Stimulated activated CD4-positive, alpha-beta T cell treated with anti-CD3 and anti-CD28 coated beads, Interleukin-2, amount 100 ng/mL, for 48 hours (primary cell): ENCODE data around the gene ZSCAN32.

Experiments
- DNase-seq, 2 donors: peaks; one replicate each; pipeline ENCODE4 v3.0.0-alpha.2; 2020

ZSCAN32 gene

GRCh38 chr16:3400779-3401688 is at the start of gene ZSCAN32, which contains the start of gene ZNF174:
Gene ZSCAN32, minus strand, starts transcription at chr16:3401004. Its CDS starts 3,447 bp downstream, at chr16:3397557.
Gene ZNF174, plus strand, starts transcription at chr16:3401215. Its CDS starts 790 bp downstream, at chr16:3402005.
- peak; percentile 98 for DNase-seq

- DNase-seq = peak; percentile 15 to 27
Observed at GRCh38 chr16:3444032-3444388, 43.2 kb upstream of the ZSCAN32 start.

- peak; percentile 60 to 68 for DNase-seq
Observed at GRCh38 chr16:3443108-3444031, 42.6 kb upstream of the ZSCAN32 start, which contains the start of the genes NAA60 and ZNF597. Gene NAA60, plus strand, starts transcription at chr16:3443680. Its CDS starts 32,548 bp downstream, at chr16:3476228. Gene ZNF597, minus strand, starts transcription at chr16:3443504. Its CDS starts 351 bp downstream, at chr16:3443153.

- no peak for DNase-seq
Observed at GRCh38 chr16:3439637-3440036, 38.8 kb upstream of the ZSCAN32 start.

GRCh38 chr16:3434373-3434772 is 33.6 kb upstream of the ZSCAN32 start:
- no peak for DNase-seq

GRCh38 chr16:3431779-3432219 is 31.0 kb upstream of the ZSCAN32 start:
- peak; percentile 46 to 54 for DNase-seq

- no peak for DNase-seq
Observed at GRCh38 chr16:3413730-3414379, 13.1 kb upstream of the ZSCAN32 start.

GRCh38 chr16:3408561-3409197 is 7.9 kb upstream of the ZSCAN32 start:
- DNase-seq = no peak

GRCh38 chr16:3401719-3402397 is 1.1 kb upstream of the ZSCAN32 start:
- DNase-seq = no peak

GRCh38 chr16:3400446-3400778 is 392 bp downstream of the ZSCAN32 start:
- no peak for DNase-seq

- DNase-seq = no peak
Observed at GRCh38 chr16:3389663-3390338, 11.0 kb downstream of the ZSCAN32 start.

- no peak for DNase-seq
Observed at GRCh38 chr16:3388325-3388724, 12.5 kb downstream of the ZSCAN32 start.

- no peak for DNase-seq
Observed at GRCh38 chr16:3383045-3383448, 17.8 kb downstream of the ZSCAN32 start.

GRCh38 chr16:3377917-3378316 is 22.9 kb downstream of the ZSCAN32 start:
- DNase-seq = no peak

GRCh38 chr16:3375680-3376079 is 25.1 kb downstream of the ZSCAN32 start:
- DNase-seq = no peak

GRCh38 chr16:3369073-3369472 is 31.7 kb downstream of the ZSCAN32 start:
- no peak for DNase-seq

GRCh38 chr16:3364774-3365427 is 35.9 kb downstream of the ZSCAN32 start:
- DNase-seq = peak; percentile 71 to 73

GRCh38 chr16:3363793-3364192 is 37.0 kb downstream of the ZSCAN32 start:
- DNase-seq = no peak

- no peak for DNase-seq
Observed at GRCh38 chr16:3362931-3363330, 37.9 kb downstream of the ZSCAN32 start.

- DNase-seq = no peak
Observed at GRCh38 chr16:3358871-3359270, 41.9 kb downstream of the ZSCAN32 start.
